GM19372 (cell line): ENCODE data around the gene TFAP2A.

Experiments used
- ATAC-seq: cut with Tn5 transposase; IDR thresholded peaks from one replicate; pipeline ENCODE4 v1.9.1; 2021; ENCODE audit warnings: mild to moderate bottlenecking, low read depth, moderate library complexity; ENCODE audit not compliant: unreplicated experiment

The TFAP2A gene

DNA sequence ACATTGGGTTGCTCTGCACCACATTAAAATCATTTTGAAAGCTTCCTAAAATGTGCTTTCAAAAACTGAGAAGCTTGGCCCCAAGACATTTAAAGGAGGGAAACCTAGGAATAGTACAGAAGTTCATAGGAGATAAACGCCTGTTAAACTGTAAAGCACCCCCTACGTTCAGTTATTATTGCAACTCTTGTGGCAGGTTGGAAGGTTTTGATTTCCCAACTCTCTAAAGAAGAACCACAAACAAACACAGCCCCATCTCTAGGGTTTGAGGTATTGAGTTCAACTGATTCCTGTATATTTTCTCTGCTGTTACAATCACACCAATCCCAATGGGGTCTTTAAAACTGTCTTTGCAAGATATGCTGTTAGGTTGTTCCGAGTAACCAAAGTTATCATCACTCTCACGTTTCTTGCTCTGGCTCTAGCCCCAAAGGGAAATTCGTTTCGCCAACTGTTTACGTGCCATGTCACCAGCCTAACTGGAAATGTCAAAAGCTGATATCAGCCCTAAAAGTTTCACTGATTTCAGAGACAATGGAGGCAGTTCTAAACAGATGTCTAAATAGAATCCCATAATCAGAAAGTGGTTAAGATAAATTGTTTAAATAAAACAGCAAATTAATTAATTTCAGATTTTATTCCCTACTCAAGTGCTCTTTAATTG is 12.1 kb downstream of the TFAP2A start:
- no peak for ATAC-seq

- ATAC-seq: no peak
Observed at GRCh38 chr6:10401632-10402223, 13.1 kb downstream of the TFAP2A start.

DNA sequence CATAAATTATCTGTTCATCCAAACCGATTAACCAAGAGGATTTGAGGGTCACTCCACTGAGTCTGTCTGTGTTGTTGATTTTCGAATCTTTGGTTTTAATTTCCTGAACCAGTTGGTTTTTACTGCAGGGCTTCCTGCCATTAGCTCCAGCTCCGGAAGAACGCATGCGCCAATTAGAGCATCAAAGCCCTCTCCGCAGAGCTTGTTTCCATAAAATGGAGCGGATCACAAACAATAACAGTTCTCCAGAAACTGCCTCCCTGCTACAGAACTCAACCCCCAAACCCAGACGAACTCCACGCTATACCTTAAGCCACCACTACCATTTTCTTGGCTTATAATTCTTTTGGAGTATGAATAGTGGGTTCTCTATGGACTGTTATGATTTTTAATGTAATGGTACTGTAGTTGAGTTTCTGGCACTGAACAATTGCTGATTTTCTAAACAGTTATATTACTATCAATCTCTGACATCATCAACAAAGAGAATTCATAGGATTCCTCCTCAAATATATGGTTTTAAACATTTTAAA is 13.8 kb downstream of the TFAP2A start:
- no peak for ATAC-seq

GRCh38 chr6:10400330-10400729 is 14.5 kb downstream of the TFAP2A start:
- ATAC-seq: no peak

DNA sequence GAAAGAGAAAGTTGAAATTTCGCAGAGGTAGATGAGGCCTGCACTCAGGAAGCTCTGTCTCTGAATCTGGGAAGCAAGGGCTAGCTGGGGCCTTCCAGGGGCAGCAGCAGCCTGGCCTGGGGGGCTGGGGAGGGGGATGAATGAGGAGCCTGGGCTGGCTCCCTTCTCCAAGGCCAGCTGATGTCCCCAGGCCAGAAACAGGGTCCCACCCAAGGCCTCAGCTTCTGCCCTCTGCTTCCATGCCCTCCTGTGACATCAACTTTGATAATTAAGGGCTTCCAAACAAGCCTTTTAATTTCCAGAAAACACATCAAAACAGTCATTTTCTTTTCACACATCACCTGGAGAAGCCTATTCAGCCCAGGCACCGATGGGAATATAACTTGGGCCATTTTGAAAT is 15.4 kb downstream of the TFAP2A start:
- ATAC-seq: no peak

- no peak for ATAC-seq
Observed at GRCh38 chr6:10398446-10399218, 16.2 kb downstream of the TFAP2A start.

GRCh38 chr6:10397756-10398445 is 17.0 kb downstream of the TFAP2A start:
- no peak for ATAC-seq

DNA sequence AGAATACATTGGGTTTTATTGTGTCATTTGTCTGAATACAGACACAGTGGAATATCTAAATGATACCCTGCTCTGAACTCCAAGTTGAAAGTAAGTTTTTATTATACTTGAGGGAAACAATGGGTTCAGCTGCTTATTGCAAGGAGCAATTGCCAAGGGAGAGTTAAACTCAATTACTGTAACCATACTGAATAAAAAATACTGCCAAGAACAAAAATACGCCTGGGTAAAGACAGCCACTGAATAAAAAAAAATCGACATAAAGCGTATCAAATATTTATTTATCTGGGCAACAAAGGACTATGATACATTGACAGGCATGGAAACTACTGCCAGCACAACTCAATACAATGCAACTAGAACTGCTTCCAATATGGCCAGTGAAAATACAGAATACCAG is 18.1 kb downstream of the TFAP2A start:
- ATAC-seq: no peak

DNA sequence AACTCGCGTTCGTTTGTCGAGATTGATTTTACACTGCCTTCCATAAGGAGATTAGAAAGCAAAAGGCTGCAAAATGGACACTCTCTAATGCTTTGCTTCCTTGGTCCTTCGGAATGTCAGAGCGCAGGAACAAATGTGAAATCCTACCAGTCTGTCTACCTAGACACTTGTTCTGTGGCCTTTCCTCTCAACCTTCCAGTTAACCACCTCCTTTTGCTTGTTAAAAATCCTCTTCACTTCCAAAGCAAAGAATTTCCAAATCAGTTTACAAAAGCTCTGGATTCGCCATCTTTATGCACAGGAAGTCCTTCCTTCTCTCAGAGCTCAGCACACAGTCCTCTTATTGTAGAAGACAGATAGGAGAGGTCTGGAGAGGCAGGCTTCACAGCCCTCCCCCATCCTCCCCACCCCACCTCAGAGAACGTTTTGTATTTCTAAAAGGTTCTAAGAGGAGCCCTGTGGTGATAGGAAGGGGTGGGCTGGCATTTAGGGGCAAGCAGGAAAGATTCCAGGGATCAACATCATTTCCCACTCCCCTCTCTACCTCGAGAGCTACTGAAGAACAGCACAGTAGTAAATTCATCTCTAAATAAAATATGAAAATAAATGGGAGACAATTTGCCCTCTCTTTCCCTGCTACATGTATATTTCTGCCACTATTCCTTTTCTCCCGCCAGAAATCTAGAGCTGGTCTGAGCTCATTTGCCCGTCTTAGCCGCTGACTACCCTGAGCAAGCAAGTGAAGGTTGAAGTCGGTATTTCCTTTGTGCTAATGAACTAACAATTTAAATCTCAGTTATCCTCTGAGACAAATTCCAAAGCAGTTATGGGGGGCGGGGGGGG is 18.9 kb downstream of the TFAP2A start:
- ATAC-seq: no peak

- ATAC-seq: no peak
Observed at GRCh38 chr6:10395171-10395703, 19.6 kb downstream of the TFAP2A start.

GRCh38 chr6:10393544-10394225 is 21.2 kb downstream of the TFAP2A start:
- no peak for ATAC-seq

- no peak for ATAC-seq
Observed at GRCh38 chr6:10391799-10392198, 23.1 kb downstream of the TFAP2A start.

DNA sequence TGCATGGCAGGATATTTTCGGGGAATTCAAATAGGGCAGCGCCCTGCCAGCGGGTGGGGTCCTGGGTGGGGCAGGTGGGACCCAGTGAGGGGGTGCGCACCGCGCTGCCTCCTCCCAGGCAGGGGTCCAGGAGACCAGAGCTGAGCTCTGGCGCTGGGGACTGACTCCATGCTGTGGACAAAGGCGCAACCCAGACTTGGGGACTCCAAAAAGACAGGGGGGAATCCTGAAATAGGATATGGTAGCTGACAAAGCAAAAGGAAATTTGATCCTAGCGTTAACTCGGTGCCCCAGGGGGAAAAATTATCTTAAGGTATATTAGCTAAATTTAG is 23.6 kb downstream of the TFAP2A start:
- no peak for ATAC-seq

GRCh38 chr6:10390495-10391298 is 24.2 kb downstream of the TFAP2A start:
- no peak for ATAC-seq

DNA sequence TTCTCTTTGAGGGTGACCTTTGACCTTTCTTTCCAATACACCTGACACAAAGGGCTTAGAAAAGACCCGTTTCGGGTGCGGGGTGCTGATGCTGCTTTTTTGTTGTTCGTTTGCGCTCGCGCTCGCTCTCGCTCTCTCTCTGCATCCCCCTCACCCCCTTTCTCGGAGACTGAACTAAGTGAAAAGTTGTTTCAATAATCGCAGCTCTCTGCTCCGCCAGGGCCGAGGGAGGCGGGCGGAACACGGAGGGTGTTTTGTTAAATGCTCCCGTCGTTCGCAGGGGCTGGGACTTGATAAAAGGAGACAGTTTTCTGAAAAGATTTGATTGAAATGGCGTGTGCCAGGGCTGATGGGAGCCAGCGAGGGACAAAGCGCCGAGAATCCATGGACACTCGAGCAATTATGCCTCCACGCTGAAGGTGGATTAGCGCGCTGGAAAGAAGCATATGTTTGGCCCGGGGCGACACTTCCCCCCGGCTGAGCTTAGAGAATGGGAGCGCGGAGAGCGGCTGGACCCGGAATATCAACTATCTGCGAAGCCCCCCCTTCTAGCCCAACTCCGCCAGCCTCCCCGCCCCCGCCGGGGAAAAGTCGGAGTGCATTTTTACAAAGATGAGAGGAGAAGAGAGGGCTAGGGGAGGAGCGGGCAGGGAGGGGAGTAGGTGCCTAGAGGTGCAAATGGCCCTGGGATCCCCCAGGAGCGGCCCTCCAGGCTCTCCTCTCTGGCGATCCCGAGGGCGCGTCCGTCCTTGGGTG is 25.0 kb downstream of the TFAP2A start:
- no peak for ATAC-seq

DNA sequence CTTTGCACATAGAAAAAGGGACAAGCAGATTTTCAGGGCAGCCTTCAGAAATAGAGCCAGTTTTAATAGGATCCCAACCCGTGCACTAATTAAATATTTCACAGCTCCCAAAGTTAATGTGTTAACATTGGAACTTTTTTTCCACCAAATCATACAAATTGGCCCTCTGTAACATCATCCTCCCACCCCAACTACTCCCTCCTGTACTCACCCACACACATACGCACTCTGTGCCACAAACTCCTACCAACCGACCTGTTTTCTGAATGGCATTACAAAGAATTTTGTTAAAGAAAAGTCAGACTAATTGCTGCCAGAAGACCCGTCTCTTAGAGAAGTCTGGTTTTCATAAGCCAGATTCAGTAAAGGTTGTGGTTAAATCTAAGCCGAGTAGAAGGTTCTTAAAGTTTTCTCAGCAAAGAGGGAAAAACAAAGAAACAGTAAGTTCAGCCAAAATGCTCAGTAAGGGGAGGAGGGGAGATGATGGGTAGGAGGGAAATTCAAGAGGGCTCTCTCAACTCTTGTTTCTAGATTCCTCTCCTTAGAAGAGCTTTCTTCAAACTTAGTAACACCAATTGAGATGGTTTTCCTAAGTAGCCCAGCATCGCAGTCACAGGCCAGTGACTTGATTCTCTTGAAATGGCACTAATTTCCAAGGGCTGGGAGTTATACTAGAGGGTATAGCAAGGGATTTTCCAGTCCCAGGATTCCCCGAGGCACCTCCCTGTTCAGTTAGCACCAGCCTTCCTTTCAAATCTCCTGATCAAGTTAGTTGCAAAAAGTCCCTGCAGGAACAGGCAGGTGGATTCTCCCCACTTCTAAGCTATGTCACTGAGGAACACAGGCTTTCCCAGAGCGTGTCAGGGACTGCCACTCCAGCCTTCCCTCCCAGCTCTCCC is 27.9 kb downstream of the TFAP2A start:
- ATAC-seq: no peak

- ATAC-seq: no peak
Observed at GRCh38 chr6:10386220-10386619, 28.7 kb downstream of the TFAP2A start.
